GM19397 (cell line): ENCODE measurements around the gene FOXF2.

Experiments
- ATAC-seq: cut with Tn5 transposase; IDR thresholded peaks from one replicate; pipeline ENCODE4 v1.9.1; 2021; ENCODE audit warnings: mild to moderate bottlenecking, moderate library complexity; ENCODE audit not compliant: unreplicated experiment

The FOXF2 gene

DNA sequence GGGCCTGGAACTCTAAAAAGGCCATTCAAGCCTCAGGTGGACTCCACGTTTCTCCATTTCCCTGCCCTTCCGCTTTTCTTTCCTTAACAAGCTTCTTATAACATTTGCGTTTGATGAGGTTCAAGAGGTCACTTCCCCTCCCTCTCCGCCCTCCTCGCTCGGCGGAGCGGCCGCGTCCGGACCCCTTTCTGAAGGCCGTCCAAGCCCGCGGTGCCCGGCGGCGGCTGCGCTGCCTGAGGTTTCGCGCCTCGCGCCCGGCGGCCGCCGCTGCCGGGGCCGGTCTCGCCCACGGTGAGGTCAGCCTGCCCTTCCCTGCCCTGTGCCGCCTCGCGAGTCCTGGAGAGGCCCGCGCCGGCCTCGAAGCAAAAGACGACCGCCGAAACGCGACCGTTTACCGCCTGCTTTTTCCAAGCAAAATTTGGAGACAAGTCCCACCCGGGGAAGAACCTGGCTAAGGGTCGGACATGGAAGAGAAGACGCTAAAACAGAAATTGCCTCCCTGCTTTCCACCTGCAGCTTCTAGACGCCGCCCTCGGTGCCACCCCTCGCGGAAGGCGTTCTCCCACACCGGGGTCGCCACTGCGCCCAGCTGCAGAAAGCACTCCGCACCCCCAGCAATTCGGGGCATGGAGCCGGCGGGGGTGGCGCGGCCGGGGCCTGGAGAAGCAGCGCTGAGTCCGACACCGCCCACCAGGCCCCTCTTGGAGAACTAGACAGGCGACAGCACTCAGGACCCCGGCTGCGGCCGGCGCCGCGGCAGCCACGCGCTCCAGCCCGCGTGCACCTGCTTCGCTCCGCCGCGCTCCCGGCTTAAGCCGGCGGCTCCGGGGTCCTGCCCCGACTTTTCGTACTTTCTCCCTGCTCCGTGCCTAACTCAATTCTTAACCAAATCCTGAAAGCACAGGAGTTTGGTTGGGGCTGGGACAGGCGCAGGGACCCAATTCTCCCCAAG, 11.0 kb upstream of the FOXF2 start:
- no peak for ATAC-seq

GRCh38 chr6:1379017-1379787, 10.2 kb upstream of the FOXF2 start:
- no peak for ATAC-seq

DNA sequence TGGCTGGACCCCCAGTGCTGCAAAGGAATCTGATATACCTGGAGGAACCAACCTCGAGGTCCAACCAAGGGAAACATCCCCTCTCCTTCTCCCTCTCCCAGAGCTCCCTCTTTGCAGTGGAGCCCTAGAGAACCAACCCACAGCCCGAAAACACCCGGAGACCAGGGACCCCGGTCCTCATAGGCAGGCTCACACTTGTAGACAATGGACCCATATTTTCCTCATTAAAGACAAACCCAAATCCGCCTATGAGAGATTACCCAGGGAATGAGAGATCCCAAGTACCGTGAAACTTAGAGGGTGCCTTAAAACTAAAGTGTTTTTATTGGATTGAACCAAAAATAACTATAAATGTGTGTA, 9.6 kb upstream of the FOXF2 start:
- ATAC-seq, result no peak

DNA sequence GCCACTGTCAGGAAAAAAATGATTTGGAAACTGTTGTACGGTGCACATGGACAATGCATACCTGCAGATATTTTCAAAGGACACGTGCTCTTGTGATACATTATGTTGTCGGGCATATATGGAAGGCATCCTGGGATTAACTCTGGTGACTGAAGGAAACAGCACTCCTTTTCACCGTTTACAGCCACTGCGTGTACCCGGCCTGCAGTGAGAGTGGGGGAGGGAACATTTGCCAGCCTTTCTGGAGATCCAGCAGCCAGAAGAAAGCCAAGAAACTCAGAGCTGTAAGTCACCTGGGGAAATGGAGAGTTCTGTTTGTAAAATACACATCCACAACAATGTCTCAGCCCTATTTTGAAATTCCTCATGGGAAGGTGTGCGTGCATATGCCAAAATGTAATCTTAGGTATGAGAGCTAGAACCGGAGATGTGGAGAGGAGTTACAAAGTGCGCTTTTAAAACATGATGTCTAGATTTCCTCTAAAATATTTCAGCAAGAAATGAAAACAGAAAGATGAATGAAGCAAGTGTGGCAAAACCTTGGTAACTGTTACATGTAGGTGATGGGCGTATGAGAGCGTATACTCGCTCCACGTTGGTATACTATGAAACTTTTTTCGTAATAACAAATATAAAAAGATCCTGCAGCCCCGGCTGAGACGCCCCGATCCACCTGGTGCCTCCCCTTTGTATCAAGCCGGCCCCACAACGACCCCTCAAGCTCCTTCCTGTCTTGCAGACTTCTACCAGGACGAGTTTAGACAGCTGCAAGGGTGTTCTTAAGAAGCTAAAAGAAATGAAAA, 8.6 kb upstream of the FOXF2 start:
- no peak for ATAC-seq

GRCh38 chr6:1381481-1382330, 7.7 kb upstream of the FOXF2 start:
- no peak for ATAC-seq

DNA sequence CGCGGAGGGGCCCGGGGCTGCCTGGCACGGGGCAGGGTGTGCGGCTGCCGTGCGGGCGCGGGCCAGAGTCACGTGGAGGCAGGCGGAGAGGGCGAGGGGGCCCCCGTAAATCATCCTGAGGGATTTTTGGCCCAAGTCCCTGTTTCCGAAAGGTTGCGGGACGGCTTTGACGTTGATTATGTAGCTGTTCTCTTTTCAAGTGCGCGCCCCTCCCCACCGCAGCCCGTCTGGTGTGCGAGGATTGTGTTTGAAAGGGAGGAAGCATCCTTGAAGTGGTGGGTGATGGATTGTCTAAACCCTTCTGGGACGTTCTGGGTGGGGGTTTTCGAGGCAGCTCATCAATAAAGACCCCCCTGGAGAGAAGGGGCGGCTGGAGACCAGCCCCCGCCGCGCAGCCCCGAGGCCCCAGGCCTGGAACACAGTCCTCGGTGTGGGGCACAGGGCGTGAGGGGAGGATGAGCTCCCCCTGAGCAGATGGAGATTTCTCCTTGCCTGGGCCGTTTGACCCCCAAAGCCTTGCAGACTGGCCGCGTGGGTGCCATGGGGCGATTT, 7.0 kb upstream of the FOXF2 start:
- ATAC-seq, result no peak

DNA sequence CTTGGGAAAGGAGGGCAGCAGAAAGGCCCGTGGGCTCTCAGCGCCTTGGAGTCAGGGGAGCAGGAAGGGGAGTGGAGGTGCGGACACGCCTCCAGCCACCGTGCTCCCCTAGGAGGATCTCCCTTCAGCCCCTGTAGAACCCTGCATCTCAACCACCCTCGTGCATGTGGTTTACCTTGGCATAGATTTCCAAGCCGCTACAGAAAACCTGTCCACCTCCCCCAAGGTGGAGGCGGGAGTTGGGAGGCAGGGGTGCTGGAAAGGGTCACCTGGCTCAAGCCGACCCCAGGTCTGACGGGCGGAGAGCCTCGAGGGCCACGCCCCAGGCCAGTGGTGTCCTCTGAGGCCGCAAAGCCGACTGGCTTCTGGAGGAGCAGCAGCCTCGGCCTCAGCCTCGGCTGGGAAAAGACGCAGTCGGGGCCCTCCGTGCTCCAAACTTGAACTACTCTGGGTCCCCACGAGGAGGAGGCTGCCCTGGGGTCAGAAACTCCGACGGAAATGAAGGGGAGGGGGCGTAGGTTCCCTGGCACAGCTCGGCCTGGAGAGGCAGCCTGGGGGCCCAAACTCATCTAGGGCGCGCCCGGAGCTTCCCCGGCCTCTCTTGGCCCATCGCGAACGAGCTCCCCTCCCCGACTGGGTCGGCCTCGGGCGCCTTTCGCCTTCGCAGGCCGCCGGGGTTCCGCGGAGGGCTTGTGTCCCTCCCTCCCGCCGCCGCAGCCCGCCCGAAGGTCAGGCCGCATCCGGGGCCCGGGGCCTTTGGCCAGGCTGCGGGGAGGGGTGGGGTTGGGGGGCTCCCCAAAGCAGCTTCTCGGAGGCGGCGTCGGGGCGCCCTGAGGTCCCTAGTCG, 6.3 kb upstream of the FOXF2 start:
- ATAC-seq, result no peak

GRCh38 chr6:1383729-1384548, 5.4 kb upstream of the FOXF2 start:
- ATAC-seq, result no peak

GRCh38 chr6:1384549-1385128, 4.7 kb upstream of the FOXF2 start:
- no peak for ATAC-seq

GRCh38 chr6:1385129-1386037, 4.0 kb upstream of the FOXF2 start:
- no peak for ATAC-seq

GRCh38 chr6:1386038-1386709, 3.2 kb upstream of the FOXF2 start:
- ATAC-seq, result no peak

DNA sequence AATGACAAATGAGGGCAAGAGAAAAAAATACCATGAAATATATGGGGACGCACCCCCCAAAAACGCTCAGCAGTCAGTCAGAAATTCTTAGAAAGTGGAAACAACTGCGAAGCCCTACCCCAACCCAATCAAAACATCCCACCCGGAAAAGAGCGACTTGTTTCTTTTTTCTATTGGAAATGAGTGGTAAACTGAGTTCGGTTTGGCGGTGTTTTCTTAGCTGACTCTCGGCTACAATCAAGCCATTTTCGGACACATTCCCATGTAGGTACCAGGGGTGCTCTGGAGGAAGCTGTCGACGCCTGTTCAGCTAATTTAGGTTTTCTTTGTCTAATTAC, 1.9 kb upstream of the FOXF2 start:
- ATAC-seq, result no peak

DNA sequence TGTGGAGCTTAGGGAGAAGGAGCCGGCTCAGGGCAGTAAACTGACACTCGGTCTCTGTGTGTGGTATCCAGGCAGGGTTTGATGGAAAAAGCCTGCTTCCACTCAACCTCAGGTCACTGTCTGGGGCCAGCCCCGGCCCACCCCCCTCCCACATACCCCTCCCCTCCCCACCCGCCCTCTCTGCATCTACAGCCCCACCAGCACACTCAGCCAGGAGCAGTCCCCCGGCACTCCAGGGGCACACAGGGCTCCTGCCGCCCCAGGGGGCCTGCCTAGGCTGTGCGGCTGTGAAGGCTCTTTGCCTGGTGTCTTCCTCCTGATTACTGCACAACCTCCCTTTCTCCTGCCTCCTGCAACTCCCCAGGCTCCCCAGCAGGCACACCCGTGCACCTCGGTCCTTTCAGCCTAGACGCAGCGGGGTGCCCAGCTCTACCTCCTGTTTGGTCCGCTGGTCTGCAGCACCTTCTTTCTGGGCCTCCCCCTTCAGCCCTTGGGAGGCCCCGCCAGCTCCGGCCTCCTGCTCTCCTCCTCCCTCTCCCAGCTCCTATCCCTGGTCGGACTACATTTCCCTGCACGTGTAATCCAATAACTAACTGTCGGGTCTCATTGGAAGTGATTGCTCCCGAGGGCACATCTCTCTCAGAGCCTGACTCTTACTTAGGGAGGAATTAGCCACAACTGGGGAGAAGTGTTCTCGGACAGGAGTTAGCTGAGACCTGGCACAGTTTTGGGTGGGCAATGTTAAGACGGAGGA, 1.3 kb upstream of the FOXF2 start:
- no peak for ATAC-seq

- ATAC-seq, result no peak
Measured at GRCh38 chr6:1388630-1389368, 577 bp upstream of the FOXF2 start.
